Activated naive CD4-positive, alpha-beta T cell treated with anti-CD3 and anti-CD28 coated beads for 36 hours (primary cell): ENCODE results near the gene ZIC2. TPM values are rescaled to one million over a fixed set of nuclear protein-coding genes. Genes with fewer than 3 reads are reported as not detected.

Source experiments
- CTCF ChIA-PET: fragments of 350-600 bp; sonication (Branson Sonifier 250); formaldehyde crosslinking; loops from one replicate; lab custom pipeline; 2021; ENCODE audit warnings: antibody characterized with exemption; lab: Charles Lee
- DNase-seq: peaks from one replicate; pipeline ENCODE4 v3.0.0-alpha.2; 2020
- H3K27ac Mint-ChIP-seq: one replicate; pipeline ENCODE4 v1.8.0; 2021; ENCODE audit warnings: mild to moderate bottlenecking, mixed read lengths
- H3K27me3 Mint-ChIP-seq: one replicate; pipeline ENCODE4 v1.8.0; 2021; ENCODE audit warnings: low read depth, mixed read lengths
- H3K36me3 Mint-ChIP-seq: one replicate; pipeline ENCODE4 v1.8.0; 2021; ENCODE audit warnings: low read depth, mixed read lengths
- H3K4me1 Mint-ChIP-seq: one replicate; pipeline ENCODE4 v1.8.0; 2021; ENCODE audit warnings: low read depth, mixed read lengths
- H3K4me3 Mint-ChIP-seq: one replicate; pipeline ENCODE4 v1.8.0; 2021; ENCODE audit warnings: mild to moderate bottlenecking, moderate library complexity, mixed read lengths
- H3K9me3 Mint-ChIP-seq: one replicate; pipeline ENCODE4 v1.8.0; 2021; ENCODE audit warnings: mixed read lengths
- intact Hi-C: fragments of 100-400 bp; cut with micrococcal nuclease; formaldehyde crosslinking; loops from one replicate; pipeline ENCODE4 v1.15.1; 2023
- total RNA-seq, 2 experiments: library from RNA; stranded (reverse); gene quantifications; one replicate each; pipeline ENCODE4 v1.2.3, GENCODE V29; 2021

Gene ZIC2
- total RNA-seq, 2 experiments from 2014 or later = not detected

GRCh38 chr13:99978799-99979452 lies 2.7 kb upstream of the ZIC2 start:
- intact Hi-C loops = no loop called here
- H3K4me3 Mint-ChIP-seq = no peak overlapping the region
- H3K9me3 Mint-ChIP-seq = peaks cover 2% of the 10 kb centered on the region
- H3K27ac Mint-ChIP-seq = peak overlapping the region; percentile 26
- no peak for DNase-seq
- CTCF ChIA-PET = interaction anchor here (0.6 kb wide), 1 partner anchor 148 kb away, joined by 4 read pairs; no protein-coding TSS in a partner anchor
- peaks cover 73% of the 10 kb centered on the region for H3K27me3 Mint-ChIP-seq
- H3K36me3 Mint-ChIP-seq = peaks cover 1% of the 10 kb centered on the region
- peaks cover 16% of the 10 kb centered on the region for H3K4me1 Mint-ChIP-seq

DNA sequence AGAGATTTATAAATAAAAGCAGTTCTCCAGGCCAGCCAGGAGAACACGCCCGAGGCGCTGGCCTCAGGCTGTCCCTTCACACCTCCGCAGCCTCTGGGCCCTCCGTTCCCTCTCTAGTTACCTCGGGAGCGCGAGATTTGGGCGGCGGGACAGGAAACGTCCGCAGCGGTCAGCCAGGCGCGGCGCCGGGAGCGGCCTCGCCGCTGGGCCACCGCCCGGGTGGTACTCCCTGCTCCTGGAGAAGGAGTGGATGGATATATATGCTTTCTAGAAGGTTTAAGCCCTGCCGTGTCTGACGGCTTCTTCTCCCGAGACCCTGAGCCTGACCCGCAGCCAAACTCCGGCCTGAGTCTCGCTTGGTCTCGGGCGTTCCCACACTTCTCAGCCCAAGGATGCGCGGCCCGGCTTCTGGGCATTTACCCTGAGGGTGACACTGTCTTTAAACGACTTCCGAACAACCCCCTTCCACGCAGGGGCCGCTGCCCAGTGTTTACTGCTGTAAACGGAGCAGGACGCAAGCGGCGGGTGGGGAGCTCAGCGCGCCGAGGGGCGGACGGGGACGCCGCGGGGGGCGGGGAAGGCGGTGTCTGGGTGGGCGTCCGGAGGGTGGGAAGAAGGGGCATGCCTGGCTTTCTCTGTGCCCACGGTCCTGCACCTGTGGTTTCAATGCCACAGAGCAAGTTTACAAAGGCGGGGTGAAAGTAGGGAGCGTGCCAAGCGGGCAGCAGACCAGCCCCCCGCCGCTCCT lies 2.0 kb upstream of the ZIC2 start:
- Mint-ChIP-seq H3K36me3 (peaks cover 3% of the 10 kb centered on the region), H3K27ac (no peak overlapping the region), H3K4me1 (peaks cover 20% of the 10 kb centered on the region), H3K9me3 (peaks cover 2% of the 10 kb centered on the region), H3K27me3 (peaks cover 73% of the 10 kb centered on the region), H3K4me3 (no peak overlapping the region)
- no peak for DNase-seq
- intact Hi-C loops = loop anchor here (2.0 to 10.0 kb wide), 6 partner anchors 23 to 695 kb away; partner anchors contain the start of genes PCCA and TMTC4
- CTCF ChIA-PET = no interaction called here

DNA sequence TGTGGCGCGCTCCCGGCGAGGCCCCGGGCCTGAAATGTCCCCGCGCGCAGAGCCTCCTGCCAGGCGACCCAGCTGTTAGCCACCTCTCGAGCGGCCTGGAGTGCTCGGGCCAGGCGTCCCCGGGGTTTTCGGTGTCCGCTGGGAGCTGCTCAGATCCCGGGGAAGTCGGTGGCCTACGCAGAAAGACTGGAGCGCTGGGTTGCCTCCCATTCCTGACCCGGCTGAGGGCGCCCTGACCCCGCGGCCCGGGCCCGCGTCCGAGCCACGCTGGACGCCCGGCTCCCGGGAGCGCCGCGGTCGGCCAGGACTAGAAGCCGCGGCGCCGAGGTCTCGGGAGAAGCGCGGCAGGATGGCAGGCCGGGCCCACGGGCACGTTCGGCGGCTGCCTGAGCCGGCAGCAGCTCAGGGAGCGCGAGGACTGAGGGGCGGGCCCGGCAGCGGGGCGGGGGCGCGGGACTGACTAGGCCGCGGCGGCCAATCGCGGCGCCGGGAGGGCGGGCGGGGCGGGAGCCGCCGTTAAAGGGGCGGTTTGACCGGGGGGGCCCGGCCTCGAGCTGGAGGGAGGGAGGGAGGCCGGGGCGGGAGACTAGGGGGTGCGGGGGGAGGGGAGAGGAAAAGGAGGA lies 1.3 kb upstream of the ZIC2 start:
- H3K9me3 Mint-ChIP-seq = peaks cover 2% of the 10 kb centered on the region
- peaks cover 3% of the 10 kb centered on the region for H3K36me3 Mint-ChIP-seq
- H3K4me3 Mint-ChIP-seq = peak overlapping the region; percentile 15
- intact Hi-C loops = loop anchor here (2.0 to 10.0 kb wide), 6 partner anchors 24 to 694 kb away; partner anchors contain the start of genes PCCA and TMTC4
- peak; percentile 62 for DNase-seq
- H3K27me3 Mint-ChIP-seq = peaks cover 69% of the 10 kb centered on the region
- CTCF ChIA-PET = no interaction called here
- H3K27ac Mint-ChIP-seq = no peak overlapping the region
- H3K4me1 Mint-ChIP-seq = peaks cover 23% of the 10 kb centered on the region

DNA sequence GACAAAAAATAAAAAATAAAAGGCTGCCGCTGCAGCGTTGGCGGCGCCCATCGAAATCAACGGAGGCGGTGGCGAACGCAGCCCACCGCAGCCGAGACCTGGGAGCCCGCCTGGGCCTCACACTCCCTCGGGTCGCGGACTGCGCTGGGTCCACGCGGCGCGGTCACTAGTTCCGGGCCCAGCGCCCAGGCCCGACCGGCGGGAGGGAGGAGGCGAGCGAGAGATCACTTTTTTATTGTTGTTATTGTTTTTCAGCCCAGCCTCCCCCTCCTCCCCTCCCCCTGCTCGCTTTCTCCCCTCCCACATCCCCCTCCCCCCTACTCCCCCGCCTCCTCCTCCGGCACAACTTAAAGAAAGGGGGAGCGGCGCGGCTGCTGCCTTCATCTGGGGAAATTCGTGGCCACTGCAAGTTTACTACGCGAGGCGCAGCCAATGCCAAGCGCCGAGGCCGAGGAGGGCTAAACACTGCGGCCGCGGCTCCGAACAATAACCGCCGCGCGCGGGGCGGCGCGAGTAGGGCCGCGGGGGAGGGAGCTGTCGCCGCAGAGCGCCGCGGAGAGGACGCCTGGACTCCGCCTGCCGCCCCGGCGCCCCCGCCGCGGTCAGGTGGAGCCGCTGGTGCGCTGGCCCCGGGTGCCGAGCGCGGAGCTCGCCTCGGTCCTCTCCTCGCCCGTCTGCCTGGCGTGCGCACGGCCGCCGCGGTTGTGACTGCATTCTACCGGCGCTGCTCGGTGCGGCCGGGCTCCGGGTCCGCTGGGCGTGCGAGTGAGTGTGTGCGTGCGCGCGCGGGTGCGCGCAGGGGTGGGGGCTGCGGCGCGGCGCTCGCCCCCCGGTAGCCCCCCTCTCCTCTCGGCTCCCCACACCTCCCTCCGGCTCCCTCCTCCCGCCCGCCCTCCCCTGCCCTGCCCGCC lies 505 bp upstream of the ZIC2 start:
- H3K4me3 Mint-ChIP-seq = peak overlapping the region; percentile 51
- no peak for DNase-seq
- peaks cover 2% of the 10 kb centered on the region for H3K9me3 Mint-ChIP-seq
- peaks cover 3% of the 10 kb centered on the region for H3K36me3 Mint-ChIP-seq
- H3K4me1 Mint-ChIP-seq = peaks cover 26% of the 10 kb centered on the region
- intact Hi-C loops = loop anchor here (2.0 to 10.0 kb wide), 6 partner anchors 24 to 694 kb away; partner anchors contain the start of genes PCCA and TMTC4
- H3K27me3 Mint-ChIP-seq = peaks cover 67% of the 10 kb centered on the region
- CTCF ChIA-PET = interaction anchor here (0.6 kb wide), 1 partner anchor 702 kb away, joined by 5 read pairs; no protein-coding TSS in a partner anchor
- no peak overlapping the region for H3K27ac Mint-ChIP-seq

- Mint-ChIP-seq H3K36me3 (peaks cover 3% of the 10 kb centered on the region), H3K27me3 (peaks cover 66% of the 10 kb centered on the region), H3K9me3 (peaks cover 2% of the 10 kb centered on the region), H3K4me3 (no peak overlapping the region), H3K27ac (no peak overlapping the region), H3K4me1 (peaks cover 28% of the 10 kb centered on the region)
- intact Hi-C loops = loop anchor here (5.0 to 10.0 kb wide), 4 partner anchors 105 to 693 kb away; partner anchors contain the start of genes PCCA and TMTC4
- CTCF ChIA-PET = no interaction called here
- DNase-seq = no peak
Measured at GRCh38 chr13:99982036-99982730, 599 bp downstream of the ZIC2 start.

DNA sequence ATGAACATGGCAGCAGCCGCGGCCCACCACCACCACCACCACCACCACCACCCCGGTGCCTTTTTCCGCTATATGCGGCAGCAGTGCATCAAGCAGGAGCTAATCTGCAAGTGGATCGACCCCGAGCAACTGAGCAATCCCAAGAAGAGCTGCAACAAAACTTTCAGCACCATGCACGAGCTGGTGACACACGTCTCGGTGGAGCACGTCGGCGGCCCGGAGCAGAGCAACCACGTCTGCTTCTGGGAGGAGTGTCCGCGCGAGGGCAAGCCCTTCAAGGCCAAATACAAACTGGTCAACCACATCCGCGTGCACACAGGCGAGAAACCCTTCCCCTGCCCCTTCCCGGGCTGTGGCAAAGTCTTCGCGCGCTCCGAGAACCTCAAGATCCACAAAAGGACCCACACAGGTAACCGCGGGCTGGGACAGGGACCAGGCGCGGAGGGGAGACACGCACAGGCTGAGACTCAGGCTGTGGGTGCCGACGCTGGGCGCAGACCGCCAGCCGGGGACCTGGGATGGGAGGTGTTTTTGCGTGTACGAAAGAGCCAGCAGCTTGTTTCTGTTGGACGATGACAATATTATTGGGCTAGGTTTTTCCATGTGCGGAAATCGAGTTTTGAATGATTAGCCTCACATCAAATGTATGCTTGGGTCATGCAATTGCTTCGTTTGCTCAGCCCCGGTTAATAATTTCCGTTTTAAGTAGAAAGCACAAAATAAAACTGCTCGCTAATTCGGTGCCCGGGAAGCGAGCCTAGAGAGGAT lies 1.3 kb downstream of the ZIC2 start:
- CTCF ChIA-PET = no interaction called here
- Mint-ChIP-seq H3K9me3 (peaks cover 2% of the 10 kb centered on the region), H3K4me1 (peaks cover 28% of the 10 kb centered on the region), H3K27me3 (peaks cover 66% of the 10 kb centered on the region), H3K36me3 (peaks cover 3% of the 10 kb centered on the region), H3K27ac (peak overlapping the region; percentile 18), H3K4me3 (peak overlapping the region; percentile 34)
- no peak for DNase-seq
- intact Hi-C loops = loop anchor here (1.0 to 10.0 kb wide), 5 partner anchors 10 to 692 kb away; partner anchors contain the start of genes PCCA and TMTC4

DNA sequence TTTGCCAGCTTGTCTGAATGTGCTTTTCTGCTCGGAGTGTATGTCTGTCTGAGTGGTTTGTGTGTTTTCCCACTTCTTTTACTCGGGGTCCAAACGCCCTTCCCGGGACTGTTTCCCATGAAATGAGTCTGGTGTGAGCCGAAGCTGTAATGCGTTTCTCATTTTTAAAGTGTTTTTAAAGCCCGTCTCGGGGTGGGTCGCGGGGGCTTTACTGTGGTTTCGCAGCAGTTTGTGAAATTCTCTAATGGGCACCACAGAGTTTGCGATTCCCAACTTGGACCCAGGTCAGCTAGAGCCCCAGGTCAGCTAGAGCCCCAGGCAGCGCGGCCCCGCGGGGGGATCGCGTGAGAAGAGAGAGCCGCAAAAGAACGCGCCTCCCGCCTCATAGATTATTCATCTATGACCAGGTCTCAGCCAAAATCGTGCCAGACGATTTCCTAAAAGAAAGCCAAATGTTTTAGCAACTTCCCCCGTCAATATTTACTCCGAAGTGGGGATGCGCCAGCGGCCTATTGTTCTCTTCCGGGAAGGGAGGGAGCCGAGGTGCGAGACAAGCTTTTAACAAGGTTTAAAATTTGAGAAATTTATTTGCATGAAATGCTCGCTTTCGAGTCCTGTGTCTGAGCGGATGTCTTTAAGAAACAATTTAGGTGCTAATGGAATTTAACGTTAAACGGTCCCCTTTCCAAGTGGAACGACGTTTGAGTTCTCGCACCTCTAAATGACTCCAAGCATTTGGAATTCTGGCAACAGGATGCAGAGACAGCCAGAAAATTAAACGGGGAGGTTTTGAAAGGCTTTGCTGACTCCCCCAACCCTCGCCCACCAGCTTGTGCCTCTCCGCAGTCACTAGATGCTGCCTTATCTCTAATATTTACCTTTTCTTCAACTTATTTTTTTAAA lies 2.2 kb downstream of the ZIC2 start:
- peaks cover 65% of the 10 kb centered on the region for H3K27me3 Mint-ChIP-seq
- peak overlapping the region; percentile 66 for H3K27ac Mint-ChIP-seq
- peaks cover 2% of the 10 kb centered on the region for H3K9me3 Mint-ChIP-seq
- peaks cover 3% of the 10 kb centered on the region for H3K36me3 Mint-ChIP-seq
- peak overlapping the region; percentile 34 for H3K4me3 Mint-ChIP-seq
- peaks cover 25% of the 10 kb centered on the region for H3K4me1 Mint-ChIP-seq
- DNase-seq = no peak
- CTCF ChIA-PET = interaction anchor here (1.2 kb wide), 1 partner anchor 9 kb away, joined by 3 read pairs; no protein-coding TSS in a partner anchor
- intact Hi-C loops = loop anchor here (1.0 to 10.0 kb wide), 6 partner anchors 7 to 691 kb away; partner anchors contain the start of genes PCCA and TMTC4

- H3K27ac Mint-ChIP-seq = peak overlapping the region; percentile 66
- CTCF ChIA-PET = interaction anchor here (1.2 kb wide), 1 partner anchor 10 kb away, joined by 3 read pairs; no protein-coding TSS in a partner anchor
Measured at GRCh38 chr13:99984461-99985240, 3.1 kb downstream of the ZIC2 start.

GRCh38 chr13:99985241-99985874 lies 3.8 kb downstream of the ZIC2 start:
- no peak overlapping the region for H3K4me3 Mint-ChIP-seq
- H3K9me3 Mint-ChIP-seq = peaks cover 2% of the 10 kb centered on the region
- no peak for DNase-seq
- peaks cover 70% of the 10 kb centered on the region for H3K27me3 Mint-ChIP-seq
- peaks cover 37% of the 10 kb centered on the region for H3K4me1 Mint-ChIP-seq
- intact Hi-C loops = loop anchor here (10.0 kb wide), 1 partner anchor 689 kb away; the partner anchor contains the start of gene TMTC4
- CTCF ChIA-PET = no interaction called here
- peaks cover 3% of the 10 kb centered on the region for H3K36me3 Mint-ChIP-seq
- H3K27ac Mint-ChIP-seq = no peak overlapping the region

More at GRCh38 chr13:99984461-99985240, 3.1 kb downstream of the ZIC2 start:
- Mint-ChIP-seq H3K36me3 (peaks cover 3% of the 10 kb centered on the region), H3K27me3 (peaks cover 66% of the 10 kb centered on the region), H3K9me3 (peaks cover 2% of the 10 kb centered on the region), H3K4me3 (no peak overlapping the region), H3K4me1 (peaks cover 29% of the 10 kb centered on the region)
- no peak for DNase-seq
- intact Hi-C loops = loop anchor here (1.0 to 10.0 kb wide), 5 partner anchors 8 to 690 kb away; partner anchors contain the start of genes PCCA and TMTC4
